HL-60 (cell line): ENCODE measurements around the gene TAB2.

Experiments
- CTCF ChIP-seq: IDR thresholded peaks from one replicate; pipeline ENCODE4 v1.5.1; 2011; ENCODE audit warnings: low read length, control low read depth, inconsistent platforms; ENCODE audit not compliant: insufficient read depth
- GABPA ChIP-seq: IDR thresholded peaks from 2 replicates; pipeline ENCODE4 v1.6.1; 2012; ENCODE audit warnings: low read depth
- POLR2AphosphoS5 ChIP-seq: IDR thresholded peaks from 2 replicates; pipeline ENCODE4 v1.6.1; 2012; ENCODE audit warnings: low read depth
- TF ChIP-seq, protein P1 (sequence below): IDR thresholded peaks from 2 replicates; pipeline ENCODE4 v1.6.1; 2012; ENCODE audit warnings: low read depth; ENCODE audit not compliant: insufficient replicate concordance

- TF ChIP-seq CTCF (no peak), POLR2AphosphoS5 (no peak), GABPA (no peak)
- TF ChIP-seq, protein P1, sequence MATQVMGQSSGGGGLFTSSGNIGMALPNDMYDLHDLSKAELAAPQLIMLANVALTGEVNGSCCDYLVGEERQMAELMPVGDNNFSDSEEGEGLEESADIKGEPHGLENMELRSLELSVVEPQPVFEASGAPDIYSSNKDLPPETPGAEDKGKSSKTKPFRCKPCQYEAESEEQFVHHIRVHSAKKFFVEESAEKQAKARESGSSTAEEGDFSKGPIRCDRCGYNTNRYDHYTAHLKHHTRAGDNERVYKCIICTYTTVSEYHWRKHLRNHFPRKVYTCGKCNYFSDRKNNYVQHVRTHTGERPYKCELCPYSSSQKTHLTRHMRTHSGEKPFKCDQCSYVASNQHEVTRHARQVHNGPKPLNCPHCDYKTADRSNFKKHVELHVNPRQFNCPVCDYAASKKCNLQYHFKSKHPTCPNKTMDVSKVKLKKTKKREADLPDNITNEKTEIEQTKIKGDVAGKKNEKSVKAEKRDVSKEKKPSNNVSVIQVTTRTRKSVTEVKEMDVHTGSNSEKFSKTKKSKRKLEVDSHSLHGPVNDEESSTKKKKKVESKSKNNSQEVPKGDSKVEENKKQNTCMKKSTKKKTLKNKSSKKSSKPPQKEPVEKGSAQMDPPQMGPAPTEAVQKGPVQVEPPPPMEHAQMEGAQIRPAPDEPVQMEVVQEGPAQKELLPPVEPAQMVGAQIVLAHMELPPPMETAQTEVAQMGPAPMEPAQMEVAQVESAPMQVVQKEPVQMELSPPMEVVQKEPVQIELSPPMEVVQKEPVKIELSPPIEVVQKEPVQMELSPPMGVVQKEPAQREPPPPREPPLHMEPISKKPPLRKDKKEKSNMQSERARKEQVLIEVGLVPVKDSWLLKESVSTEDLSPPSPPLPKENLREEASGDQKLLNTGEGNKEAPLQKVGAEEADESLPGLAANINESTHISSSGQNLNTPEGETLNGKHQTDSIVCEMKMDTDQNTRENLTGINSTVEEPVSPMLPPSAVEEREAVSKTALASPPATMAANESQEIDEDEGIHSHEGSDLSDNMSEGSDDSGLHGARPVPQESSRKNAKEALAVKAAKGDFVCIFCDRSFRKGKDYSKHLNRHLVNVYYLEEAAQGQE = no peak
Measured at GRCh38 chr6:149346078-149346477, 28.6 kb downstream of the TAB2 start.
